Fibroblast of the aortic adventitia (primary cell): ENCODE results near the gene SUN2. TPM values are rescaled to one million over a fixed set of nuclear protein-coding genes. Genes with fewer than 3 reads are reported as not detected.

ENCODE experiments used
- DNase-seq: peaks from one replicate; pipeline ENCODE4 v3.0.0-alpha.2; 2010; ENCODE audit warnings: low read depth
- H3K4me3 ChIP-seq: 2 replicates; pipeline ENCODE4 v1.5.1; 2011; ENCODE audit warnings: low read depth, mild to moderate bottlenecking, control low read depth, low read length, moderate library complexity
- total RNA-seq: library from RNA; depleted of rRNA; stranded (reverse); fragments of >200 nt; gene quantifications from 2 replicates; pipeline ENCODE4 v1.2.3, GENCODE V29; 2012; ENCODE audit warnings: low replicate concordance
- TF ChIP-seq, protein P1 (sequence below): IDR thresholded peaks from 2 replicates; pipeline ENCODE4 v1.5.1; 2011; ENCODE audit warnings: mild to moderate bottlenecking, low read length, control low read depth, inconsistent platforms; ENCODE audit not compliant: insufficient read depth

Gene SUN2
- total RNA-seq, 1 donor, result 69.1 TPM

DNA sequence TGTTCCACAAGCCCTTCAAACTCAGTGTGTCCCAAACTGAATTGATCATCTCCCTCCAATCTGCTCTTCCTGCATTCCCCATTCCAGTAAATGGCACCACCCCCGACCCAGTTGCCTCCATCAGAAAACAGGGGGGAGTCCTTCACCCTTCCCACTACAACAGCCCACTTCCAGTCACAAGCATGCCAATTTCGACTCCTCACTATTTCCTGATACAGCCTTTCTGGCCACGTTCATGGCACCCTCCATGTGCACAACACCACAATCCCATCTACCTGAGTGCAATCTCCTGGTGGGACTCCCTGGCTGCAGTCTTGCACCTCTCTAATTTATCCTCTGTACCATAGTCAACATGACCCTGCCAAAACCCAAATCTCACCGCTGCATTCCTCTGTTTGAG lies 39.8 kb upstream of the SUN2 start:
- TF ChIP-seq, protein P1, sequence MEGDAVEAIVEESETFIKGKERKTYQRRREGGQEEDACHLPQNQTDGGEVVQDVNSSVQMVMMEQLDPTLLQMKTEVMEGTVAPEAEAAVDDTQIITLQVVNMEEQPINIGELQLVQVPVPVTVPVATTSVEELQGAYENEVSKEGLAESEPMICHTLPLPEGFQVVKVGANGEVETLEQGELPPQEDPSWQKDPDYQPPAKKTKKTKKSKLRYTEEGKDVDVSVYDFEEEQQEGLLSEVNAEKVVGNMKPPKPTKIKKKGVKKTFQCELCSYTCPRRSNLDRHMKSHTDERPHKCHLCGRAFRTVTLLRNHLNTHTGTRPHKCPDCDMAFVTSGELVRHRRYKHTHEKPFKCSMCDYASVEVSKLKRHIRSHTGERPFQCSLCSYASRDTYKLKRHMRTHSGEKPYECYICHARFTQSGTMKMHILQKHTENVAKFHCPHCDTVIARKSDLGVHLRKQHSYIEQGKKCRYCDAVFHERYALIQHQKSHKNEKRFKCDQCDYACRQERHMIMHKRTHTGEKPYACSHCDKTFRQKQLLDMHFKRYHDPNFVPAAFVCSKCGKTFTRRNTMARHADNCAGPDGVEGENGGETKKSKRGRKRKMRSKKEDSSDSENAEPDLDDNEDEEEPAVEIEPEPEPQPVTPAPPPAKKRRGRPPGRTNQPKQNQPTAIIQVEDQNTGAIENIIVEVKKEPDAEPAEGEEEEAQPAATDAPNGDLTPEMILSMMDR, result no peak
- H3K4me3 ChIP-seq, result no peak overlapping the region
- no peak for DNase-seq

DNA sequence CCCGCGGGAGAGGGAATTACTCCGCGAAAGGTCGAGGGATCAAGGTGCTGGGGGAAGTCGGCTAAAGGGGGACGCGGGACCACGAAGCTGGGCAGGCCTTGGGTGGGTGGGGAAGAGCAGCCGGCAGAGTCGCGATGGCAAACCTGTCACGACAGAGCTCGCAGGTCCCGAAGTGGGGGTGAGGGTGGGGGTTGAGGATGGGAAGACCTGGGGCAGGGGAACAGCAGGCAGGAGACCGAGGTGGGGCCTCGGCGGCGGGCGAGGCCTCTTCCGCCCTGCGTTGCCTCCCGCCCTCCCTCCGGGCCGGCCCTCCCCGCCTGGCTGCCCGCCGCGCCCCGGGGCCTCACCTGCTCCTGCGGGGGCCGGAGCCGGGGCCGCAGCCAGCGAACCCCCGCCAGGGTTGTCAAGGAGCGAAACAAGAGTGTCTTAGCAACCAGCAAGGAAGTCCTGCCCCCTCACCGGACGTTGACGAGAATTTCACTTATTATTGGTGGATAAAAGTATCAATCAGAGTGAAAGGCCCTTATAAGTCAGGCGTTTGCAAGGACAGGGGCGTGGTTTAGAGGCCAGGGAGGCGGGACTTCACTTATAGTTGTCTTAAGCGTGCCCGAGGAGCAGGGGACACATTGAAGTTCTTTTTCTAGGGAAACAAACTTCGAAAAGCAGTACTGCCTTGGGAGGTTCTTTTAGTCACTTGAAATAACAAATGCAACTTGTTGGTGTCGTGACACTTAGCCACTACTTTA lies 38.1 kb upstream of the SUN2 start, which contains the start of gene DNAL4:
TSS of gene DNAL4 (minus strand) at position 423 of the 746 bp plus-strand sequence. CDS start 11,412 bp downstream, outside the sequence.
- DNase-seq, result peak; percentile 99
- peak within 1 kb of the TSS; percentile 94 for H3K4me3 ChIP-seq
- TF ChIP-seq, protein P1, result no peak

DNA sequence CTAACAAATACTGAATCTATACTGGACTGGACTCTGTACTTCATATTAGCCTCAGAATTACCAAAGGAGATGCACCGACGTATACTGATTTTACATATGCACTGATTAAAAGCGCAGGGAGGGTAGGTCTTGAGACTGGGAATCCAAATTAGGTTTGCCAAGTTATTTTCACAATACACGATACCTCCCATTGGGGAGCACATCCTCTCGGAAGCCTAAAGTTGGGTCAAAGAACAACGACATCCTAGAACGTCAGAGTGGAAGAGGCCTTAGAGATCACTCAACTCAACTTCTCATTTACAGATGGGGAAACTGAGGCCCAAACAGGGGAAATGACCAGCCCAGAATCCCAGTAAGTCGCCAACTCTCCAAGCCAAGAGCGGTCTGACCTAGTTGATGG lies 37.5 kb upstream of the SUN2 start:
- TF ChIP-seq, protein P1, result no peak
- DNase-seq, result peak; percentile 5
- peak overlapping the region; percentile 94 for H3K4me3 ChIP-seq

DNA sequence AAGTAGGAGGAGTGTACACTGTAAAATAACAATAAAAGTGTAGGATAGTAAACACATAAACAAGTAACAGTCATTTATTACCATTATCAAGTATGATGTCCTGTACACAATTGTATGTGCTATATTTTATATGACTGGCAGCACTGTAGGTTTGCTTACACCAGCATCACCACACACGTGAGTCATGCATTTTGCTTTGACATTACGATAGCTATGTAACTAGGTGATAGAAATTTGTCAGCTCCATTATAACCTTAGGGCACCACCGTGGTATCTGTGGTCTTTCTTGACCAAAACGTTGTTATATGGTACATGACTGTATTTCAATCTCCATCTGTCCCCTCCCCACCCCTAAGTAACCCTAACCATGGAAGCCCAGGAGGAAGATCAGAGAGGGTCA lies 37.0 kb upstream of the SUN2 start:
- H3K4me3 ChIP-seq, result peak overlapping the region; percentile 94

DNA sequence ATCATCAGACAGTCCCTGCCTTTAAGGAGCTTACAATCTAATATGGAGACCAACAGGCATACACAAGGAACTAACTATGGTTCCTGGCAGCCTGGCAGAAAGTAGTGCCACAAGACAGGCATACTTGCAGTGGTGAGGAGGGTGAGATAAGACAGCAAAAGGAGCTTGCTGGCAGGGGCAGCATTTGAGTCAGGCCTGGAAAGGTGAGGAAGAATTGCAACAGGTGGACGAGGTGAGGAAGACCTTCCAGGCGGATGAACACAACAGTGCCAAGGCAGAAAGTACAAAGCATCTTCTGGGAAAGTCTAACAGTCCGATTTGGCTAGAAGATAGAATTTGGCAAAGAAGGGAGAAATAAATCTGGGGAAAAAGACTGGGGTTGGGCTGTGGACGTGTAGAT lies 33.8 kb upstream of the SUN2 start:
- no peak for DNase-seq
- TF ChIP-seq, protein P1, result no peak
- H3K4me3 ChIP-seq, result no peak overlapping the region

More for the DNA sequence above, 37.0 kb upstream of the SUN2 start:
- DNase-seq, result peak; percentile 4
- TF ChIP-seq, protein P1, result no peak

GRCh38 chr22:38788846-38789245 lies 33.0 kb upstream of the SUN2 start:
- TF ChIP-seq, protein P1, result no peak

More at GRCh38 chr22:38788846-38789245, 33.0 kb upstream of the SUN2 start:
- no peak overlapping the region for H3K4me3 ChIP-seq
- DNase-seq, result no peak
